HG02759 (cell line): ENCODE data around the gene EVI5.
A peak's percentile ranks its signal among the peaks of the same experiment; 100 is the strongest.
"Not testable (repeated sequence)": the region's sequence is repeated elsewhere in the genome, so short reads cannot be mapped to it uniquely, and the experiment has no call there.

ENCODE experiments used
- ATAC-seq: cut with Tn5 transposase; IDR thresholded peaks from one replicate; pipeline ENCODE4 v1.9.1; 2021; ENCODE audit warnings: mild to moderate bottlenecking, moderate library complexity; ENCODE audit not compliant: unreplicated experiment

EVI5 gene

GRCh38 chr1:92792340-92792782, 7.5 kb upstream of the EVI5 start:
- ATAC-seq: no peak

GRCh38 chr1:92791487-92792066, 6.7 kb upstream of the EVI5 start:
- ATAC-seq: no peak

DNA sequence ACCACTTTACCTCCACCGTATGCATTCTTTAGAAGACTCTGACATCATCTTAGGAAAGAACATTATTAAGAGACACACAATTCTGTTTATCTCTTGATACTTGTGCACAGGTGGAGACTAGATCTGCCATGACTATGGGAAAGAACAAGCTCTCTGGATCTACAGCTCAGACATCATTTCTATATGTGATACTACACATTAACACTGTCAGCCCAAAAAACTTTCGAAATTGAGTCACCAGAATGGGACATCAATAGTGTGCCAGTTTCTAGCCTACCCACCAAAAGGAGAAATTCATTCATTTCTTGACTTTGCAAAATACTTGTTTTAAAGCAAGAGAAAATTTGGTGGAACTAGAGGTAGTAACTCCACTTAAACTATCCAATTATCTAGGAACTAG, 6.0 kb upstream of the EVI5 start:
- ATAC-seq: no peak

DNA sequence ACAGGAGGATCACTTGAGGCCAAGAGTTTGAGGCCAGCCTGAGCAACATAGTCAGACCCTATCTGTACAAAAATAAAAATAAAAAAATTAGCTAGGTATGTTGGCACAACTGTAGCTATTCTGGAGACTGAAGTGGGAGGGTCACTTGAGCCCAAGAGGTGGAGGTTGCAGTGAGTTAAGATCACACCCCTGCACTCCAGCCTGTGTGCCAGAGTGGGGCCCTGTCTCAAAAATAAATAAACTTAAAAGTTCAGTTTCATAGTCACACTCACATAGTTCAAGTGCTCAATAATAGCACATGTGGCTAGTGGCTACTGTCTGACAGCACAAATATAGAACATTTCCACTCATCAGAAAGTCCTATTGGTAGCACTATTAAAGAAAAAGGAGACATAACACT, 5.2 kb upstream of the EVI5 start:
- no peak for ATAC-seq

- ATAC-seq: no peak
These were observed 1.4 kb upstream of the EVI5 start for GRCh38 chr1:92786111-92786901.

DNA sequence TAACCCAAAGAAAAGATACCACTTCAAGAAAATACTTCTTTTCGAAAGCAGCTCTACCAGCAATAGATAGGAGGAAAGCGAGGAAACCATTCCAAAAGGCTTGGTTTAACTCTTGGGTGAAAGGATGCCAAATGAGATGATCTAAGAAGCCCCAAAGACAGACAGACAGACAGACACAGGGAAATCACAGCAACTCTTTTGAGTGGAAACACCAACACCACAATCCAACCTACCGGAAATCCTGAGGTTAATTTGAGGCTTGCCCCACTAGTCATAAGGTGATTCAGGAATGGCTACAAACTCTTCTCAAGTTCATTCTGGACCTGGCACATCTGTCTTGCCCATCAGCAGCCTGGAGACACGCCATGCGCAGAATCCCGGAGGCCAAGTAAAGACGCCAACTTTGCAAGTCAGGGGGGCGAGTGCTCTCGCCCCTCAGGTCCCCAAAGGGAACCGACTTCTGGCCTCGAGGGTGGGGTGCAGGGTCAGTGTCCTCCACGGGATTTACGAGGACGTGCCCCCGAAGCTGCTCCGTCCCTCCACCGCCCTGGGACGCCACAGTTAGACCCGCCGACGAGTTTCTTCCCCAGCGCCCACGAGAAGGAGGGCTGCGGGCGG, 778 bp downstream of the EVI5 start:
- ATAC-seq: peak; percentile 5

DNA sequence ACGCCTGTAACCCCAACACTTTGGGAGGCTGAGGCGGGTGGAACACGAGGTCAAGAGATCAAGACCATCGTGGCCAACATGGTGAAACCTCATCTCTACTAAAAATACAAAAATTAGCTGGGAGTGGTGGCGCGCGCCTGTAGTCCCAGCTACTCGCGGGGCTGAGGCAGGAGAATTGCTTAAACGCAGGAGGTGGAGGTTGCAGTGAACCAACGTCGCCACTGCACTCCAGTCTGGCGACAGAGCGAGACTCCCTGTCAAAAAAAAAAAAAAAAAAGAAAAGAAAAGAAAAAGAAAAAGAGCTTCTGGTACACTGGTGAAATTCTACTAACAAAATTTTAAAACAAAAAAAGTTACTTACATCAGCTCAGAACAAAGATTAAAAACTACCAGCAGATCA, 1.4 kb downstream of the EVI5 start:
- not testable (repeated sequence) for ATAC-seq

DNA sequence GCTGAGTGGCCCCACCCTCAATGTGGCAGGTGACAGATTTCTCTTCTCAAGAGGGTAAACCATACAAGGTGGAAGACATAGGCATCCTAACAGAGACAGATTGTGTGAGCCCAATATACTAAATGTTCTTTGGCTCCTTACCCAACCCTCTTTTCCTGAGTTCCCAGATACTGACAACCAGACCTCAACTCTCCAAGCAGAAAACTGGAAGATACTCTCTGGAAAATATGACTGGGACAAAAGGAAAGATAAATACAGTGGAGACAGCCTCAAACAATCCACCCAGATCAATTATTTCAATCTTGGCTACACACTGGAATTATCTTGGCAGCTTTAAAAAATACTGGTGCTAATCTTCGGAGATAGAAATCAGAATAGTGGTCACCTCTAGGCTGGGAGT, 6.5 kb downstream of the EVI5 start:
- no peak for ATAC-seq

GRCh38 chr1:92774407-92774806, 10.5 kb downstream of the EVI5 start:
- ATAC-seq: no peak

DNA sequence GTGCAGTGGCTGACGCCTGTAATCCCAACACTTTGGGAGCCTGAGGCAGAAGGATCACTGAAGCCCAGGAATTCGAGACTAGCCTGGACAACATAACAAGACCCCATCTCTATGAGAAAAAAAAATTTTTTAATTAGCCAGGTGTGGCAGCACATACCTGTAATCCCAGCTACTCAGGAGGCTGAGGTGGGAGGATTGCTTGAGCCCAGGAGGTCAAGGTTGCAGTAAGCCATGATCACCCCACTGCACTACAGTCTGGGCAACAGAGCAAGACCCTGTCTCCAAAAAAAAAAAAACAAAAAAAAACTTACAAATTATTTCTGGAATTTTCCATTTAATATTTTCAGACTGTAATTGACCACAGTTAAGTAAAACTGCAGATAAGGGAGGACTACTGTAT, 11.2 kb downstream of the EVI5 start:
- ATAC-seq: not testable (repeated sequence)

- ATAC-seq: no peak
These were observed 15.1 kb downstream of the EVI5 start for GRCh38 chr1:92769856-92770255.

DNA sequence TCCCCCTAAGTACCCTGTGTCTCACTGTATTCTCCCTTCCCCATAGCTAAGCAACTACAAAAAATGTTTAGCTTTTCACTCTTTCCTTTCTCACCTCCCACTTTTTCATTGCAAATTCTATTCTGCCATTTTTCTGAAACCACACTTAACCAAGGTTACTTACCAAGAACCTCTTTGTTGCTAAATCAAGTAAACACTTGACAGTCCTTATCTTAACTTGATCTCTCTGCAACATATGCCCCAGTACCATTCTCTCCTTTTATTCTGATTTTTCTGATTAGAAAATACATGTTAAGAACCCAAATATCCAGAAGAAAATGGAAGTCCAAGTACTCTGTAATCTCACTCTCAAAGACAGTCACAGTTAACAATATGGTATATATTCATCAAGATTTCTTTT, 16.0 kb downstream of the EVI5 start:
- ATAC-seq: no peak

DNA sequence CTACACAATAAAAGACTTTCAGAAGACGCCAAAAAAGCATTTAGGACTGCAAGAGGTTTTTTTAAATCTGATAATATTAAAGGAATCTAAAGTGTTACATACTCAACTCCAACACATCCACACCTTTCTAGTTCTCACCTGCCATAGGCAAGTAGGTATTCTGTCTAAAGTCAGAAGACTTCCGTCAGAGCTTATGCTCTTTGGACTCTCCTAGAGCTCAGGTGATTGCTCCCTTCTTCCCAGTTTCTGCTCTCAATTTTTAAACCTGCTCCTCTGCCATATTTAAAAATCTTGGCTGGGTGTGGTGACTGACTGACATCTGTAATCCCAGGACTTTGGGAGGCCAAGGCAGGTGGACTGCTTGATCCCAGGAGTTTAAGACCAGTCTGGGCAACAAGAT, 16.6 kb downstream of the EVI5 start:
- ATAC-seq: no peak

- ATAC-seq: no peak
These were observed 20.8 kb downstream of the EVI5 start for GRCh38 chr1:92764116-92764515.

GRCh38 chr1:92762355-92762754, 22.6 kb downstream of the EVI5 start:
- ATAC-seq: no peak

DNA sequence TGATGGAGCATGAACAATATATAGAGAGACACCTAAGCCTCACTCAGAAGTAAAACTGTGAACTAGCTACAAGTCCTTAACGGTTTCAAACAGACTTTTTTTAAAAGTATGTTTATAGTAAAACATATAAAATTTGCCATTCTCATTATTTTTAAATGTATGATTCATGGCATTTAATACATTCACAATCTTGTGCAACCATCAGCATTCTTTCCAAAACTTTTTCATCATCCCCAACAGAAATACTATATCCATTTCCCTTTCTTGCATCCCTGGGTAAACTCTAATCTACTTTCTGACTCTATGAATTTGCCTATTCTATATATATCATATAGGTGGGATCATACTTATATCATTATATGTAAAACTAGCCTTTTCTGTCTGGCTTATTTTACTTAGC, 25.5 kb downstream of the EVI5 start:
- no peak for ATAC-seq

DNA sequence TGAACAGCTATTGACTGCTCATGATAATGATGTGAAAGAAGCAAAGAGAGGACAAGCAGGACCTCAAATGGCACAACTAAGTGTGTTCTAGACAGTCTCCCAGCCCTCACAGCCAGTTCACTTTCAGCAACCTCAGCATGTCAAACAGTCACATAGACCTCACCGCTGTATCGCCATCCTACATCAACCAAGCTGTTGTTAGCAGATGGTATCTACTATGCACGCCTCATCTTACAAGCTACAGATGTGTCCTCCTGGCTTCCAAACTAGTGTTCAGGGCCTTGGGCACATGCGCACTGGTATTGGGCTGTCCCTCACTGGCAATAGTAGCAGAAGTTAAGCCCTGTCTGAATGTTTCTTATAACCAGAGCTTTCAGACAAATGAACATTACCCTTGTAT, 28.4 kb downstream of the EVI5 start:
- no peak for ATAC-seq

GRCh38 chr1:92755541-92756461, 29.1 kb downstream of the EVI5 start:
- no peak for ATAC-seq

DNA sequence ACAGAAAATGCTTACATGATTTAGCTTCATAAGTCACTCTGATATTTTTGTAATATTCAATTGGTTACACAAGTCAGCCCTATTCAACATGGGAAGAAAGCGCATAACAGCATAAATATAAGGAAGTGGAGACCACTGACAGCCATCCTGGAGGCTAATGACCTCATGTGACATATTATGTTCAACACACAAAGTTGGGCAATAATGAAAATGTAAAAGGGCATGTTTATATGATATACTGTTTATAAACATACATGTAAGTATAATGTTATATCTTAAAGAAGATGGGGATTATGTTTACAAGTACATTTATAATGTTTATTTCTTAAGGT, 30.2 kb downstream of the EVI5 start:
- no peak for ATAC-seq

DNA sequence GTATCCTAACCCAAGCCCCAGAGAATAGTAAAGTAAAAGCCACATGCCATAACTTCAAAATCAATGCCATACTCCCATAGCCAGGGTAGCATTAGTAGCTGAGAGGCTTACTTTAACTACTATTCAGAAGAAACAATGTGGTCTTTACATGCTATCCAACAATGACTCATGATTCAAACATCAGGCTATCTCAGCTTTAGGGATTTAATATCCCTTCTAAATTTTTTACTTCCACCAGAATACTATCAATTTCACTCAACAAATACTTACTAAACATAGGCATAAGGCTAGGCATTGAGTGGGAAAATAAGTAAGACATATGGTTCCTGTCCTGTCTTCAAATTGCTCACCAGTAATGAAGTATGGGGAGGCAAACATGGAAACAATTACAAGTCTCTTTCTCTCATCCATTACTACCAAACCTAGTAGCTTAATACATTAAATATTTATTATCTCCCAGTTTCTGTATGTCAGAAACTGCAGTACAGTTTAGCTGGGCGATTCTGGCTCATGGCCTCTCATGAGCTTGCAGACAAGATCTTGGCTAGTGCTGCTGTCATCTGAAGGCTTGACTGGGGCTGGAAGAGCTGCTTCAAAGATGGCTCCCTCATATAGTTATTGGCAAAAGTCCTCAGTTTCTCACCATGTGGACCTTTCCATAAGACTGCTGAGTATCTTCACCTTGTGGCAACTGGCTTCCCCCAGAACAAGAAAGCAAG, 30.7 kb downstream of the EVI5 start:
- ATAC-seq: no peak

DNA sequence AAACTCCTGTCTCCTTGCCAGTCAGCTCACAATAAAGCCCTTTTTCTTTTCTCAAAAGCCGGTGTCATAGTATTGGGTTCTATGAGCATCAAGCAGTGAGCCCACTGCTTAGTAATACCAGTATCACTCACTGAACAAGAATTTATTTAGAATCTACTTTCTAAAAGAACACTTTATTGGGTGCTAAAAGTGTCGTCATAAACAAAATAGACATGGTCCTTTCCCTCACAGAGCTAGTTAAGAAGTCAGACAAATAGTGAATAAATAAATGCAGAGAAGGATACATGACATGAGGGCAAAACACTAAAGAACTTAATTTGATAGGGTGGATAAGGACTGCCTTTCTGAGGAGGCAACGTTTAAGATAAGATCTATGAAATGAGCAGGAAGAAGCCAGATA, 32.2 kb downstream of the EVI5 start:
- no peak for ATAC-seq
